Measurements from ENCODE around the gene SDK2.

Gene SDK2

DNA sequence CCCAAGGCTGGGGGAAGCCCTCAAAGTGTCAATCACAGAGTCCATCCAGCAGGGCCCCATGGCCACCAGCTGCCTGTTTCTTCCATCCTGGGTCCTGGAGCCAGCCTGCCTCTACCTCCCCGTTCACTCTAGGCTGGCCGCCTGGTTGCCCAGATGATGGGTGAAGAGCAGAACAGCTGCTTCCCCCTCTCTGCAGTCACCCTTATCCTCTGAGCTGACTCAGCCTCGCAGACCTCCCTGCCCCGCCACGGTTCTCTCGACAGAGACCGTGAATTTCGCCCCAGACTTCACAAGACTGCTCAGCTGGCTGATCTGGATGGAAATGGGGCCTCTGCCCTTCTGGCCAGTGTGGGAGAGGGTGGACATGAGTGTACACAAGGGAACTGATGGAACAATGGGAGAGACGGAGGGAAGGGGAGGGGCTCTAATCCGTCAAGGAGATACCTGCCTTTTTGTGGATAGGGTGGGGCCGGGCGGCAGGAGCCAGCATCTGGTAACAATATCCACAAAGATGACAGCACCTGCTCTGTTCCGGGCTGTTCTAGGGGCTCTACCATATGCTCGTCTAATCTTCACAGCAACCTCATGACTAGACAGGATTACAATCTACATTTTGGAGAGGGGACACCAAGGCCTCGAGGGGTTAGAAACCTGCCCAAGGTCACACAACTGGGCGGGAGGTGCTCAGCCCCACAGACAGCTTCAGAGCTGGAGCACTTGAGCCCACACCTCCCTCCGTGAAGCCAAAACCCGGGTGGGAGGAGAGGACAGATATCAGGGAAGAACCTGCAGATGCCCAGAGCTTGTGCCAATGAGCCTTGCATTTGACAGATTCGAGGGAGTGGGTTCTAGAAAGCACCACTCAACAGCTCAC lies 136.0 kb downstream of the SDK2 start:
- DNase-seq (ENCODE audit: low read depth), result no peak

DNA sequence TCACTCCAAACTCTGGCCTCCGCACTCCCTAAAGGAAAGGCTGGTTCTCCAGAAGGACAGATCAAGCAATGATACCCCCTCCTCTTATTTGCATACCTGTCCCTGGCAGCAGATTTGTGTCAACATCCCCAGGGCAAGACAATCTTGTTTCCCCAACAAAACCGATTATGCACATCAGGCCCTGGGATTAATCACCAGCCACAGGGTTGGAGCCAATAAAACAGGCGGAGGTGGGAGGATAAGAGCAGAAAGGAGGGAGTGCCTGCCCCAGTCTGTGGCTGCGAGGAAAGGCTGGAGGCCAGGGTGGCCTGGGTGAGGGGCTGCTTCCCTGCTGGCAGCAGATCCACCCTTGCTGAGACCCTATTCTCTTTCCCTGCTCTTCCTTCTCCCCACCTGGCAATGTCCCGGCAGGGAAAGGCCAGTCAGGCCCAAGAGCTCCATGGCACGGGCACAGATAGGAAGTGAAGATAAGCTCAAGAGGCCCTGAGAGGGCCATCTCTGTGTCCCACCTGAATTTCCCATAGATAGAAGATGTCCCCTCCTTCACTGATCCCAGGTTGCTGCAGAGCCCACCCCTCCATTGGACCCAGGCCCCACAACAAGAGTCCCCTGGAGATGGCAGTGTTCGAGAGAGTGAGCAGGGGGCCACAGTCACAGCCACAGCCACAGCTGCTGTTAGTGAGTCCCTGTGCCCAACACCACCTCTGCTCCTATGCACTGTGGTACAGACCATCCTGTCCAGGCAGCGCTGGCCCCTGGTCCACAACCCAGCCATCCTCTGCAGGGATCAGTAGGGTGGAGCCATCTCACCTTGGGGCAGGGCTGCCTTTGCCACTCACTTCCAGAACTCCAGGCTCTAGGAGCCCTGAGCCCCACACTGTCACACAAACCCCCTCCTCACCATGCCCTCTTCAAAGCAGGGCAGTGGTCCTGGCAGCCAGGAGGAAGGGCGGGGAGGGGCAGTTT lies 137.5 kb downstream of the SDK2 start:
- no peak for DNase-seq (ENCODE audit: low read depth)

DNA sequence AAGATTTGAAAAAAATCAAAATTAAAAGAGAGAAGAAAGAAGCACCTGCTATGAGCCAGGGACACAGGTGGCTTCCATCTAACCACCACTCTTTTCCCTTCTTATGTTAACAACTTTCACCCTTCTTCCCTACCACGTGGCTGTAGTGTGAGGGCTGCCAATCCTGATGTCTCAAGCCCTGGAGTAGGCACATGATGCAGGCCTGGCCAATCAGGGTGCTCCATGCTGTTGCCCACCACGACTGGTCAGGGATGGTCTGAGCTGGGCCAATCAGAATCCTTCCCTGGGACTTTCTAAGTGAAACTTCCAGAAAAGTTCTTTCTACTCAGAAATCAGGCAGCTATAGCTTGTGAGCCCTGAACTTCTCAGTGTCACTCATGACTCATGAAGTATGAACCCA lies 140.7 kb downstream of the SDK2 start:
- no peak for DNase-seq (ENCODE audit: low read depth)

DNA sequence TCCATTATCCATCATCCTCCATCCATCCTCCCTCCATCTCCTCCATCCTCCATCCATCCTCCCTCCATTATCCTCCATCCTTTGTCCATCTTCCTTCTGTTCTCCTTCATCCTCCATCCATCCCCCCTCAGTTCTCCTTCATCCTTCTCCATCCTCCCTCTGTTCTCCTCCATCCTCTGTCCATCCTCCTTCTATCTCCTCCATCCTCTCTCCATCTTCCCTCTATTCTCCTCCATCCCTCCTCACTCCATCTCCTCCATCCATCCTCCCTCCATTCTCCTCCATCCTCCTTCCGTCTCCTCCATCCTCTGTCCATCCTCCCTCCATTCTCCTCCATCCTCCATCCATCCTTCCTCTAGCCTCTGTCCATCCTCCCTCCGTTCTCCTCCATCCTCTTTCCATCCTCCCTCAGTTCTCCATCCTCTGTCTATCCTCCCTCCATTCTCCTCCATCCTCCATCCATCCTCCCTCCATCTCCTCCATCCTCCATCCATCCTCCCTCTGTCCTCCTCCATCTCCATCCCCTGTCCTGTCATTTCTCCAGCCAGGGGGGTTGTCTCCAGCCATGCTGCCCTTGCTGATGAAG lies 143.7 kb downstream of the SDK2 start:
- DNase-seq (ENCODE audit: low read depth), result no peak

DNA sequence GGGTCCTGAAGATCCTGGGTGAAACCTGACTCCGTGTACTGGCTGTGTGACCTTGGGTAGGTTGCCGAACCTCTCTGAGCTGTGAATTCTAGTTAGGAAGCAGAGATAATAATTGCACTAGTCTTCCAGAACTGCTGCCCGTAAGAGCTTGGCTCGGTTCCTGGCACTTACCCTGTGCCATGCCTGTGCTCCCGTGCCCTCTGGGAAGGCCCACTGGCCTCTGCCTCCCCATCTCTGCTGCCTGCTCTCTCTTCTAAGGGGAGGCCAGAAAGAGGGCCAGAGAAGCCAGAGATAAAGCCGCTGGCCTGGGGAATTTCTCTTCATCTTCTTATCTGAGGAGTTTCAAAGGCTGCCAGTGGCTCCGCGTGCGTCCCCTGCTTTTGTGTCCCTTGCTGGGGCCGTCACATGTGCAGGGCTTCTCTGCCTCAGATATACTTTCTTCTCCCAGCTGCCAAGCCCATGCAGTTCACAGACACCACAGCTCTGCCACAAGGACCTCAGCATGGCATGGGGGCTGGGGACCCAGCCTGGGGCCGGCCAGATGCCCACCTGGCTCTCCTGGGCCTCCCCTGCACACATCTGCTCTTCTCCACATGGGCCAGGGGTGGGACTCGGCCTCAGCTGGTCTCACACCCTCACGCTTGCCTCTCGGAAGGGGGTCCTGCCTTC lies 145.2 kb downstream of the SDK2 start:
- no peak for DNase-seq (ENCODE audit: low read depth)

DNA sequence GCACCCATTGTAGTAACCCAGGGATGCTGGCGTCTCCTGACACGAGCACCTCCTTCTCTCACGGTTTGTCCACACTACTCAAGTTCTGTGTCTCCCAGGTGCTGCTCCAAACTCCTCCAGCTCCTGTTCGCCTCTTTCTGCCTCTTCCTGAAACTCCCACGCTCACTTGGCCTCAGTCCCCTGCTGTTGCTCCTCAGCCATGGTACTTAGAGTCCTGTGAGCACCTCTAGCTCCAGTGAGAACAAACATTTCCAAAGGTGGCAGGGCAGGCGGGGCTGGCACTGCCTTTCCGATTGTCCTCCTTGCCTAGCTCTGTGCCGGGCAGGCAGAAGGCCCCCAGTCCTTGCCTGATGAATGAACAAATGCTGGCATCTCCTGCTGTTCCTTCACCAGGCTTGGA lies 146.1 kb downstream of the SDK2 start:
- no peak for DNase-seq (ENCODE audit: low read depth)

DNA sequence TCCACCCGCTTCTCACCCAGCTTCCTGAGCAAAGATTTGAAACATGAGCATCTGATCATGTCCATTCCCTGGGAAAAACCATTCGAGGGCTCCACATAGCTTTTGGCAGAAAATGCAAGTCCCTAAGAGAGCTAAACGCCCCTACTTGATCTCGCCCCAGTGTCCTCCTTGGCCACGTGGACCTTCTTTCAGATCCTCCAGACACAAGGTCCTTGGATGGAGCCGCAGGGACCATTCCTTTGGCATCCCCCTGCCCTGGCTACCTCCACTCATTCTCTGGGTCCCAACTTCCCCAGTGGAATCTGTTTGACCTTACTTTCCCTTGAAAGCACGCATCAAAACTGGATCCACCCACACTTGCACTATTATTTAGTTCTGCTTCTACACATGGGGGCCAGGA lies 146.5 kb downstream of the SDK2 start:
- no peak for DNase-seq (ENCODE audit: low read depth)

DNA sequence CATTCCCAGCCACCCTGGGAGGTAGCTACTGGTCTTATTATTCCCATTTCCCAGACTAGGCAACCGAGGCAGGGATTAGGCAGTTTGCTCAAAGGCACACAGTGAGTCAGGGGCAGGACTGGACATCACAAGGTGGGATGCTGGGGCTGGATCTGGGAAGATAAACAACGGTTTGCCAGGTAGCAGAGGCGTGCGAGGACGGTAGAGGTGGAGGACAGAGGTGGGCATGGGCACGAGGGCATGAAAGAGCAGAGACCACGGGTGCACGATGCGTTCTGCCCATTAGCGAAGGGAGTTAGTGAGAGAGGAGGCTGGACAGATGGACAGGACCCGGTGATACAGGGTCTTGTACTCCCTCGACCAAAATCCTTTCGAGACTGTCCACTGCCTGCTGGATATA lies 148.0 kb downstream of the SDK2 start:
- DNase-seq (ENCODE audit: low read depth), result no peak

DNA sequence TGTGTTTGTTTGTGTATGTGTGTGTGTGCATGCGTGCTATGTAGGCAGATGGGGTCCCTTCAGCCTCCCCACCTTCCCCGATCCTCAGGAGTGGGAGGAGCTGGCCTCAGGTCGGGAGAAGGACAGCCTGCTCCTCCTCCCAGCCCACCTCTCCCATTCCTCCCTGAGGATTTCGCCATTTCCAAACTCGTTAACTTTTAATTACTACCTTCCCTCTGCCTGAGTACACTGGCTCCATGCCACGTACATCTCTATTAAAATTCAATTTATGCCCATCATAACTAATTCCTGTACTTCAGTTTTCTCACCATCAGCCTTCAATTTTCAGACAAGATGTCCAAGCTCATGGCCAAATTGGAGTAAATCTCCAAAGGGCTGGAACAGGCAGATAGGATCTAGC lies 148.6 kb downstream of the SDK2 start:
- no peak for DNase-seq (ENCODE audit: low read depth)

DNA sequence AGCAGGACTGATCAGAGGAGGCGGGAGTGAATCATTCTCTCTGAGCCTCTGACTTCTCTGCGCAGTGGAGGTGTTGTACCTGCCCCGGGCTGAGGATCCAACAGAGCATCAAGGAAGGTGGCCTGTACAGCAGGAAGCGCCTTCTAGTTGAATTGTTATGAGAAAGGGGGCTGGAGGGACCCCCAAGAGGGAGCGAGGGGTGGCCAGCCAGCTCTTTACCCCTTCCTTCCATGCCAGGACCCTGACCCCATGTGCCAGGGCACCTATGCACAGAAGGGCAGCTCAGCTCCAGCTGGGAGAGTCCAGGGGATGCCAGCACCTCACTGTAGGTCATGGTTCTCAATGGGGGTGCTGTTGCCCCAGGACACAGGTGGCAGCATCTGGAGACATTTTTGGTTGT lies 149.3 kb downstream of the SDK2 start:
- DNase-seq (ENCODE audit: low read depth), result no peak

DNA sequence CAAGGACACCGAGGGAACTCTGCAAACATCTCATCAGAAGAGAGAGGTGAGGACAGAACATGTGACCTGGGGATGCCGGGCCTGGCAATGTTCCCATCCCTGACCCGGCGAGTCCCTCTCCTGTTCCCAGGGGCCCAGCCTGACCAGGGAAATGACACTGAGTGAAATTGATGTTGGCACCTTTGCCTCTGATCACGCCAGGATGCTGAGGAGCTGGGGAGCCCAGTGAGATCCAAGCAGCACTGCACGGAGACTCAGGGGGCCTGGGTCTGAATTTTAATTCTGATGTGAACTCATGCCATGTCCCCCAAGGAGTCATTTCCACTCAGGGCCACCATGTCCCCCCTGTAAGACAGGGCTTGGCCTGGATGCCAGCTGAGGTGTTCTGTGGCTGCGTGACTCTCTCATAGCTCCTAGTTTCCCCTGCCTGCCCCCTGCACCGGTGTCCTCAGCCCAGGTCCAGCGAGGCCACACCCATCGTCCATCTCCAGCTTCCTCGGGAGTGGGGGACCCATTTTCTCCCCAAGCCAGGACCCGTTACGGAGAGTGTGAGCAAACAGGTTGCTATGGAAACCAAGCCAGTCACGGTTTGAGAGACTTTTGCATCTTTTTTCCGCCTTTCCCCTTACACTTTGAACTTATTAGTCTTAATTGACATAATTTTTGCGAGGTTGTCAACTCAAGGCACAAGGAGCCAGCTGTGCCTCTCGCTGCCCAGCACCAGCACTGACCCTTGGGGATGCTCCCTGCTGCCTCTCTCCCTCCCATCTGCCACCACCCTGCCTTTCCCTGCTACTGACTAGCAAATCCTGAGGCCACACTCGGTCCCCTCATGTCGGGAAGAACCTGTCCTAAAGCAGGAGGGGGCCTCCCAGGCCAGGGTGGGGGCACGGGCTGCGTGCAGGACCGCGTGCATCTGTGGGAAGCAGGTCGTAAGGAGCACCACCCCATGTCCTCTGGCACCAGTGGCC lies 150.0 kb downstream of the SDK2 start:
- DNase-seq (ENCODE audit: low read depth), result no peak

DNA sequence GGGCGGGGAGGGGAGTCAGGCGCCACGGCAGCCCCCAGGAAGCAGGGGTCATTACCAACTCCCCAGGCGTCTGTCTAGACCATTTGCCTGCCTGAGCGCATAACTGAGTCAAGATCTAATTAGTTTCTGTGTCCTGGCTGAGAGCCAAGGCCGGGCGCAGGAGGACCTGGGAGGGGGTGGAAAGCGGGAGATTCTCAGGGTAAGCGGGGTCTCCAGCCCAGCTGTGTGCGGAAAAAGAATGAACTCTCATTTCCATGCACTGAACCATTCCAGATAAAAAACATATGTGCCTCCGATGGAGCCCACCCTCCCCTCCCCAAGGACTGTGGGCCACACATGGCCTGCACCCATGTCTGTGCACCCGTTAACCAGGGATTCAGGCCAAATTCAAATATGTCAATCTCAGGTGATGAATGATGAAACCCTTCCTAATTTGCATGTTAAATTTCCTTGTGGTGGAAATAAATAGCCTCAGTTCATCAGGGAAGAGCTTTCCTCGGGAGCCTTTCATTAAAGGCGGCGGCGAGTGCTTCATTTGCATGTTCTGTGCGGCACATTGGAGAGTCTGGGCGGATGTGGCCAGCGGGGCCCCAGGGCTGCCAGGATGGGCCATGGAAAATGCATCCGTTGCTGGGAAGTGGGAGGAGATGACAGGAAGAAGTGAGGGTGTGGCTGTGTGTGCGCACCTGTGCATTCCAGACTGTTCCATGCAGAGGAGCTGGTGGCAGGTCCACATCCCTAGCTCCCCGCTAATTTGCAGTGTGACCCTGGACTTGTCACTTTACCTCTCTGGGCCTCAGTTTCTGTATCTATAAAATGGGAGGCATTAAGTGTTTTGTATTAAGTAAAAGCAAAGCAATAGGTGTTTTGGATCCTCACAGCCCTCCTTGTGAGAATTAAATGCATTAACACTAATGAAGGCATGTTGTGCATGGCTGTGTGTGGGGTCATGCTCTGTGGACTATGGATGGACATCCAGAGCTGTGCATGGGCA lies 151.1 kb downstream of the SDK2 start:
- no peak for DNase-seq (ENCODE audit: low read depth)

DNA sequence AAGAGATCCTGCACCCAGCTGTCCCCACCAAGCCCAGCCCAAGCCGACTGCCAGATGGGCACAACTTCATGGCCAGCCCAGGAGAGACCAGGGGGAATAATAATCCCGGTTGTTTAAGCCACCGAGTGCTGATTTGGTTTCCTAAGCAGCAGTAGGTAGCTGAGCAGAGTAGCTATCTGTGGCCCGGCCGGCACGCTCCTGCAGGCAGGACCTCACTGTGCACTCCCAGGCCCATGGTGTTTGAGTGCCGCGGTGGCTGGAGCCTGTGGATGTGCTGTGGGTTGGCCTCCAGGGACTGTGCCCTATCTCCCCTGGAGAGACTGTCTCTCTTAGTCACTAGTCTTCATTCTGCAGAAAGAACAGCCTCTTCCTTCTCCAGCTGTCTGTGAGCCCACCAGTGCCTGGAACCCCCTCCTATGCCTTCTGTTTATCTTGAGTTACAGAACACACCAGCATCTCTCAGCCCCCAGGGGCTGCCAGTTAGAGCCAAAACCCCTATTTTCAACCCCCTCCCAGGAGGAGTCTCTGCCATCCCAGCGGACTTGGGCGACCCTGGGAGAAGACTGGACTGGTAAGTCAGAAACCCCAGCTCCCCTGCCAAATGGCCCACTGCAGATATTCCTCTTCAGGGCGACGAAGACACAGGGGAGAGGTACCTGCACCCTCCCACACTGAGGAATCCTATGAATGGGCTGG lies 152.0 kb downstream of the SDK2 start:
- no peak for DNase-seq (ENCODE audit: low read depth)

DNA sequence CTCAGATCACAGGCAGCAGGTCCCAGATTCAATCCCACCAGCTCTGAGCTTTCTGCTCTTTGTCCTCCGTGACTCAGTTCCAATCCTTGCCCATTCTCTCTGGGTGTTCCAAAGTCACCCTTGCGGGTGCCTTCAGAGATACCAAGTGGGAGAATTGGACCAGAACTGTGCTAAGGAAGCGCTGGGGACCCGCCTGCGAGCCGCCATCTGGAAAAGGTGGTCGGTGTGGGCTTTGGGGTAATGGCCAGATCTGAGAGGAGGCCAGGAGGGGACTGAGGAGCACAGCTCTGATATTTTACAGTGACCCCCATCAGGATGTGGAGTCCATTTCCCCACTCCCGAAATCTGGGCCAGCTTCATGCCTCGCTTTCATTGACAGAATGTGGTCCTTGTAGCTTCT lies 152.6 kb downstream of the SDK2 start:
- no peak for DNase-seq (ENCODE audit: low read depth)

DNA sequence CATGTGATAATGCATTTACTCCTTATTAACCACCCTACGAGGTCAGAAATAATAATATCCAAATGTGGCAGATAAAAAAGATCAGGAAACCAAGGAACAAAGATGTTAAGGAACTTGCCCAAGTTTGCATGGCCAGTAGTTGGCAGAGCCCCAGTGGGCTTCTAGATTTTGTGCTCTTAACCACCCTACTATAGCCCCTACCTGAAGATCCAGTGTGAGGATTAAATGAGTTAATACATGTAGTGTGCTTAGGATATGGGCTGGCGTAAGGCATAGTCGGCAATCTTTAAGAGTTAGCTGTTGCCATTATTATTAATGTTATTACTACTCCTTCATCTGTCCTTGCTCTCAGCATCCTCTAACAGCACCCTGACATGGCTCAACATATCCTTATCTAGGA lies 153.4 kb downstream of the SDK2 start:
- no peak for DNase-seq (ENCODE audit: low read depth)

DNA sequence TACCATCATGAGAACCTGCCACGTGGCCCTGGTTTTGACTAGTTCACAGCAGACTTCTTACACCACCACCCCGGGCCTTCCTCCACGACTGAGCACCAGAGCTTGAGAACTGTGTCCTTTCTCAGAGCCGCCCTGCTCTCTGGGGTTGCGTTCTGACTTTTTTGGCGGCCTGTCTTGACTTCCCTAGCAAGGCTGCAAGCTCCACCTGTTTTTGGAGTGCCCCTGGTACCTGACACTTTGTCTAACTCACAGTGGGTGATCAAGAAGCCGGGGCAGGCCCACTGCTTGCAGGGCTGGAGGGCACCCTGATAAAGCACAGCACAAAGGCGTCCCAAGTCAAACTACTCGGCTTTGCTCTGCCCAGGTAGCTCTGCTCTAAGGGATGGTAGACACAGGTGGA lies 154.3 kb downstream of the SDK2 start:
- DNase-seq (ENCODE audit: low read depth), result no peak

DNA sequence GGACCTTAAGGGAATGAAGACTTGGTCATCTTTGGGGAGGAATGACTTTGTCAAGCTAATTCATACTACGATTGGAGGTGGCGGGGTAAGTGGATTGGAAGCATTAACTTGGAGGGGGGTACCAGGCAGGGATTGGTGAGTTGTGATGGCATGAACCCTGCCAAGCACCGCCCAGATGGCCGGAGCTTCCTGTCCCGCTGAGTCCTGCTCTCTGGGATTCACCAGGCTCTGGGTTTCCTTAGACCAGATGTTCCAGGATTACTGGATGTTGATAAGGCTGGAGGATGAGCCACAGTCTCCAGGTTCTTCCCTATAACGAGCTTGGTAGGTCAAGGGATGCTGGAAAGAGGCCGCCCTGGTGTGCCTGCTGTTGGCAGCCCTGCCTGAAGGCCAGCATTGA lies 154.9 kb downstream of the SDK2 start:
- no peak for DNase-seq (ENCODE audit: low read depth)

DNA sequence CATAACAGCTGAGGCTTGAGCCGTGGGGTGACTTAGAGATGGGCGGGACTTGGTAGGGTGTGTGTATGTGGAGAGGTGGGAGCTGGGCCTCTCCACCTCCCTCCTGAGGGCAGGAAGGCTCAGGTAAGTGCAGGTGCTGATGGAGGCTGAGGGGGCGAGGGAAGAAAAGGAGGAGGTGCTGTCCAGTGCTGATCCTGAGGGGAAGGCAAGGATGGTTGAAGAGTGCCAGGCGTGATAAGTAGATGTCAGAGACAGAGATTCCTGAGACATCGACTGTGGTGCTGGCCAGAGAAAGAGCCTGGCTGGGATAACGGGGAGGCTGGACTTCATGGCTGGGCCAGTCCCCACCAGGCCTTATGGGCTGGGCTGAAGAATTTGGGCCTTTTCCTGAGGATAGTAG lies 159.1 kb downstream of the SDK2 start:
- no peak for DNase-seq (ENCODE audit: low read depth)

DNA sequence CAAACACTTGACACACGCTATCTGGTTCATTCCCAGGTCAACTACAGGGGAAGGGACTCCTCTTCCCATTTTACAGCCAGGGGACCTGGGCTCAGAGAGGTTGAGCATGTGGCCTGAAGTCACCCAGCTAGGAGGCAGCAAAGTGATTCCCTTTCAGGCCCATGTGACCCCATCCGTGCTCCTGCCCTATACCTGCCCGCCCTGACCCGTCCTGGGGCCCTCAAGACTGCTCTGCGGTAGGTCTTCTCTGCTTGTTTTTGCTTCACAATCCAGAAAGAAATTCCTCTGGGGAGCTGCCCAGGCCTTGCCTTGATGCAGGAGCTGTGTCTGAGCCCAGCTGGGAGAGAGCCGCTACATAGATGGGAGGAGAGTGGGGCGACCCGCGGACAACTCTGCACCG lies 161.4 kb downstream of the SDK2 start:
- no peak for DNase-seq (ENCODE audit: low read depth)
